Activated T-helper 17 cell treated with anti-CD3 and anti-CD28 coated beads, Interleukin-2, amount 50 U/mL, for 72 hours (primary cell): Measurements from ENCODE around the gene DHRS7. TPM values are rescaled to one million over a fixed set of nuclear protein-coding genes. Genes with fewer than 3 reads are reported as not detected.

Experiments used
- total RNA-seq, 2 donors: library from RNA; stranded (reverse); gene quantifications; one replicate each; pipeline ENCODE4 v1.2.3, GENCODE V29; 2022

The DHRS7 gene
- total RNA-seq, 2 donors from 2014 or later, result 47.6 to 60.6 TPM

Other genes with a start within 250 kb of the DHRS7 start
- gene LRRC9, start 245.3 kb downstream of the DHRS7 start, total RNA-seq, result not detected
- gene PCNX4, start 73.5 kb downstream of the DHRS7 start, total RNA-seq, result 10 to 100 TPM; 29.7 to 29.9 TPM
- gene PPM1A, start 83.8 kb upstream of the DHRS7 start, total RNA-seq, result 10 to 100 TPM; 39.1 to 44.4 TPM